Measurements from ENCODE around the gene YBX2.

Gene YBX2

DNA sequence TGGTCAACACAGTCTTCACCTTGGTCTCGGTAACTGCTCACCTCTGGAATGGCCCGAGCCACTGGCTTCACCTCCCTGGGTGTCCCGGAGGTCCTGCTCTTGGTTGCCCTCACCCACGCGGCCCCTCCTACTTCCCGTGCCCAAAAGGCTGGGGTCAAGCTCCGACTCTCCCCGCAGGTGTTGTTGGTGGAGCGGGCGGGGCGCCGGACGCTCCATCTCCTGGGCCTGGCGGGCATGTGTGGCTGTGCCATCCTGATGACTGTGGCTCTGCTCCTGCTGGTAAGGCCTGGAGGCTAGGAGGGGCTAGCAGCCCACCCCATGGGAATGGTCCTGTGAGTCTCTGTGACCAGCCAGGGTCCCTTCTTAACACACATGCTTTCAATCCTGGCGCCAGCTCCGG is 9.5 kb downstream of the YBX2 start:
- in situ Hi-C loops (cut with HindIII; ENCODE audit: low sequenced_read_pairs): no loop called here
- H3K4me3 ChIP-seq (ENCODE audit: low read depth, low read length): no peak overlapping the region
- DNase-seq (ENCODE audit: low read depth): no peak
- TF ChIP-seq, protein P1, sequence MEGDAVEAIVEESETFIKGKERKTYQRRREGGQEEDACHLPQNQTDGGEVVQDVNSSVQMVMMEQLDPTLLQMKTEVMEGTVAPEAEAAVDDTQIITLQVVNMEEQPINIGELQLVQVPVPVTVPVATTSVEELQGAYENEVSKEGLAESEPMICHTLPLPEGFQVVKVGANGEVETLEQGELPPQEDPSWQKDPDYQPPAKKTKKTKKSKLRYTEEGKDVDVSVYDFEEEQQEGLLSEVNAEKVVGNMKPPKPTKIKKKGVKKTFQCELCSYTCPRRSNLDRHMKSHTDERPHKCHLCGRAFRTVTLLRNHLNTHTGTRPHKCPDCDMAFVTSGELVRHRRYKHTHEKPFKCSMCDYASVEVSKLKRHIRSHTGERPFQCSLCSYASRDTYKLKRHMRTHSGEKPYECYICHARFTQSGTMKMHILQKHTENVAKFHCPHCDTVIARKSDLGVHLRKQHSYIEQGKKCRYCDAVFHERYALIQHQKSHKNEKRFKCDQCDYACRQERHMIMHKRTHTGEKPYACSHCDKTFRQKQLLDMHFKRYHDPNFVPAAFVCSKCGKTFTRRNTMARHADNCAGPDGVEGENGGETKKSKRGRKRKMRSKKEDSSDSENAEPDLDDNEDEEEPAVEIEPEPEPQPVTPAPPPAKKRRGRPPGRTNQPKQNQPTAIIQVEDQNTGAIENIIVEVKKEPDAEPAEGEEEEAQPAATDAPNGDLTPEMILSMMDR (IDR thresholded peaks at IDR 0.05; ENCODE audit: low read depth, low read length, missing control alignments): no peak

GRCh38 chr17:7283471-7284216 is 10.8 kb downstream of the YBX2 start:
- in situ Hi-C loops (cut with HindIII; ENCODE audit: low sequenced_read_pairs): no loop called here
- no peak for DNase-seq (ENCODE audit: low read depth)
- H3K4me3 ChIP-seq (ENCODE audit: low read depth, low read length): no peak overlapping the region
- TF ChIP-seq, protein P1 (IDR thresholded peaks at IDR 0.05; ENCODE audit: low read depth, low read length, missing control alignments): no peak

- no peak overlapping the region for H3K4me3 ChIP-seq (ENCODE audit: low read depth, low read length)
Observed at GRCh38 chr17:7282752-7283321, 11.6 kb downstream of the YBX2 start.

DNA sequence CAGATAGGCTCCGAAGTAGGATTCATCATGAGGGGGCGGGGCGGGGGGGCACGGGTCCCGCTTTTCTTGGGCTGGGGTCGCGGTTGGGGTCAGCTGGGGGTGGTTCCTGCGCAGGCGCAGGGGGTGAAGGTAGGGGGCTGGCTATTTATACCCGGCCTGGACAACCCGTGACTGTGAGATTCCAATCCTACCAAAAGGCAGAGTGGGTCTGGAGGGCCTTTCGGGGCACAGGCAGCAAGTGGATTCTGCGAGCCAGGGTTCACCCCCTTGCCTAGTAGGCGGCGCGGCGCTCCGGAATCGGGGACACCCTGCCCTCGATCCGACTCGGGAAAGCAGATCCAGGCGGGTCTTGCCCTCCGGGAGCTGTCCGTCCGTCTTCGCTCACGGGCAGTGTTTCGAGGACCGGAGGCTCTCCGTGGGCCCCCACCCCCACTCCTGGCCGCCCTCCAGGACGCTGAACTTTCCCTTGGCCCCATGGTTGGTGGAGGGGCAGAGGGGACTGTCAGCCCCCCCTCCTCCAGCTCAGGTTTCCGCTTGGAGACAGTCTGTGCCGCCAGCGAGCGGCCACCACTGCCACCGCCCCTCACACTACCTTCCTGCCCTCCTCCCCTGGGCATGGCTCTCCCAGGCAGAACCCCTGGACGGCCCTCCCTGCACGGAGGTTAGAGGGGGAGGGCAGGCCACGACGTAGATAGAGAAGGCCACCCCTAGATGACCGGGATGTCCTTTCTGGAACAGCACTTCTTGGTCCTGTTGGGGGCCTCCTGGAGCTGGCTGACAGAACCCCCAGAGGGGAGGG is 12.3 kb downstream of the YBX2 start:
- TF ChIP-seq, protein P1 (IDR thresholded peaks at IDR 0.05; ENCODE audit: low read depth, low read length, missing control alignments): no peak
- in situ Hi-C loops (cut with HindIII; ENCODE audit: low sequenced_read_pairs): no loop called here
- no peak for DNase-seq (ENCODE audit: low read depth)
- peak overlapping the region; percentile 31 for H3K4me3 ChIP-seq (ENCODE audit: low read depth, low read length)

More at GRCh38 chr17:7282752-7283321, 11.6 kb downstream of the YBX2 start:
- TF ChIP-seq, protein P1 (IDR thresholded peaks at IDR 0.05; ENCODE audit: low read depth, low read length, missing control alignments): no peak
- DNase-seq (ENCODE audit: low read depth): no peak
- in situ Hi-C loops (cut with HindIII; ENCODE audit: low sequenced_read_pairs): no loop called here

DNA sequence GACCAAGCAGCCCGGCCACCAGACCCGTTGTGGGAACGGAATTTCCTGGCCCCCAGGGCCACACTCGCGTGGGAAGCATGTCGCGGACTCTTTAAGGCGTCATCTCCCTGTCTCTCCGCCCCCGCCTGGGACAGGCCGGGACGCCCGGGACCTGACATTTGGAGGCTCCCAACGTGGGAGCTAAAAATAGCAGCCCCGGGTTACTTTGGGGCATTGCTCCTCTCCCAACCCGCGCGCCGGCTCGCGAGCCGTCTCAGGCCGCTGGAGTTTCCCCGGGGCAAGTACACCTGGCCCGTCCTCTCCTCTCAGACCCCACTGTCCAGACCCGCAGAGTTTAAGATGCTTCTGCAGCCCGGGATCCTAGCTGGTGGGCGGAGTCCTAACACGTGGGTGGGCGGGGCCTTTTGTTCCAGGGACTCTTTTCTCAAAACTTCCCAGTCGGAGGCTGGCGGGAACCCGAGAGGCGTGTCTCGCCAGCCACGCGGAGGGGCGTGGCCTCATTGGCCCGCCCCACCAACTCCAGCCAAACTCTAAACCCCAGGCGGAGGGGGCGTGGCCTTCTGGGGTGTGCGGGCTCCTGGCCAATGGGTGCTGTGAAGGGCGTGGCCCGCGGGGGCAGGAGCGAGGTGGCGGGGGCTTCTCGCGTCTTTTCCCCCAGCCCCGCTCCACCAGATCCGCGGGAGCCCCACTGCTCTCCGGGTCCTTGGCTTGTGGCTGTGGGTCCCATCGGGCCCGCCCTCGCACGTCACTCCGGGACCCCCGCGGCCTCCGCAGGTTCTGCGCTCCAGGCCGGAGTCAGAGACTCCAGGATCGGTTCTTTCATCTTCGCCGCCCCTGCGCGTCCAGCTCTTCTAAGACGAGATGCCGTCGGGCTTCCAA is 13.1 kb downstream of the YBX2 start, which contains the start of gene SLC2A4:
Gene SLC2A4, plus strand, starts transcription at position 645 of the 879 bp plus-strand sequence. Its CDS starts 217 bp downstream, at position 862.
- TF ChIP-seq, protein P1 (IDR thresholded peaks at IDR 0.05; ENCODE audit: low read depth, low read length, missing control alignments): no peak
- DNase-seq (ENCODE audit: low read depth): peak; percentile 67
- peak within 1 kb of the TSS; percentile 31 for H3K4me3 ChIP-seq (ENCODE audit: low read depth, low read length)
- in situ Hi-C loops (cut with HindIII; ENCODE audit: low sequenced_read_pairs): no loop called here
